Endothelial cell of umbilical vein (primary cell): ENCODE data around the gene PARP1. TPM values are rescaled to one million over a fixed set of nuclear protein-coding genes. Genes with fewer than 3 reads are reported as not detected.

Experiments
- BruUV-seq: library from RNA; stranded (reverse); fragments of 400-500 nt; replicated peaks from 2 replicates; lab custom pipeline; 2021; lab: Mats Ljungman, UMichigan
- CTCF ChIA-PET: fragments of 300-600, 350-600 bp; sonication (Branson Sonifier 250); formaldehyde crosslinking; loops from one replicate; lab custom pipeline; 2021; ENCODE audit warnings: antibody characterized with exemption, inconsistent platforms; lab: Charles Lee
- POLR2A ChIA-PET: fragments of 300-600, 350-600 bp; sonication (Branson Sonifier 250); formaldehyde crosslinking; loops from one replicate; lab custom pipeline; 2021; ENCODE audit warnings: antibody characterized with exemption, inconsistent platforms; lab: Charles Lee
- DNase-seq: peaks from one replicate; pipeline ENCODE4 v3.0.0-alpha.2; 2011; ENCODE audit warnings: low read depth, low spot score
- FAIRE-seq: peaks from 2 replicates; lab custom pipeline; 2011; peaks lifted over from hg19 to GRCh38; lab: Jason Lieb, UNC
- H2AFZ ChIP-seq: 2 replicates; pipeline ENCODE4 v1.6.0; 2012; ENCODE audit warnings: low read depth, low read length, control low read depth, inconsistent platforms
- H3K27ac ChIP-seq: 2 replicates; pipeline ENCODE4 v1.5.1; 2011; ENCODE audit warnings: low read depth, mild to moderate bottlenecking, control low read depth, low read length, moderate library complexity; ENCODE audit not compliant: insufficient read depth
- H3K27me3 ChIP-seq, 2 experiments: 2 replicates each; pipeline versions ENCODE4 v1.6.0 to v1.6.1; 2011; ENCODE audit warnings: low read length in 2 of 2, mixed read lengths in 1 of 2; ENCODE audit not compliant: control insufficient read depth in 2 of 2, insufficient read depth in 2 of 2
- H3K36me3 ChIP-seq, 2 experiments: 2 replicates in 1 of 2; 3 replicates in 1 of 2; pipeline ENCODE4 v1.5.1; 2011; ENCODE audit warnings: low read length in 2 of 2, mild to moderate bottlenecking in 1 of 2, moderate library complexity in 1 of 2; ENCODE audit not compliant: control insufficient read depth in 2 of 2, insufficient read depth in 2 of 2; ENCODE audit errors: extremely low read depth in 1 of 2
- H3K4me1 ChIP-seq: 3 replicates; pipeline ENCODE4 v1.5.1; 2011; ENCODE audit warnings: mild to moderate bottlenecking, low read length; ENCODE audit not compliant: control insufficient read depth, insufficient read depth; ENCODE audit errors: extremely low read depth
- H3K4me2 ChIP-seq: 2 replicates; pipeline ENCODE4 v1.6.1; 2011; ENCODE audit warnings: low read length, control low read depth, mixed read lengths; ENCODE audit not compliant: insufficient read depth
- H3K4me3 ChIP-seq, 3 experiments: fragments of 200-600 bp in 1 of 3; sonication (generic), shearing (Covaris generic) in 1 of 3; replicated peaks in 1 of 3; 2 replicates each; pipeline ENCODE4 v1.5.1; 2011 to 2016; ENCODE audit warnings: control low read depth in 3 of 3, low read length in 3 of 3, mild to moderate bottlenecking in 2 of 3, inconsistent platforms in 1 of 3, low read depth in 1 of 3, moderate library complexity in 1 of 3; ENCODE audit not compliant: insufficient read depth in 1 of 3
- H3K79me2 ChIP-seq: 2 replicates; pipeline ENCODE4 v1.6.0; 2012; ENCODE audit warnings: low read length, inconsistent platforms; ENCODE audit not compliant: control insufficient read depth, insufficient read depth
- H3K9ac ChIP-seq: replicated peaks from 2 replicates; pipeline ENCODE3; 2011; ENCODE audit warnings: low read length, control low read depth; ENCODE audit not compliant: insufficient read depth; ENCODE audit errors: extremely low read depth
- H3K9me1 ChIP-seq: replicated peaks from 3 replicates; pipeline ENCODE4 v1.6.0; 2011; ENCODE audit warnings: mild to moderate bottlenecking, low read length; ENCODE audit not compliant: control insufficient read depth, insufficient read depth; ENCODE audit errors: extremely low read depth
- H3K9me3 ChIP-seq: replicated peaks from 2 replicates; pipeline ENCODE4 v1.5.1; 2012; ENCODE audit warnings: low read length, inconsistent platforms; ENCODE audit not compliant: control insufficient read depth, insufficient read depth
- H4K20me1 ChIP-seq: replicated peaks from 2 replicates; pipeline ENCODE3; 2011; ENCODE audit warnings: mild to moderate bottlenecking, low read length; ENCODE audit not compliant: control insufficient read depth, insufficient read depth; ENCODE audit errors: extremely low read depth
- EZH2 ChIP-seq: IDR thresholded peaks from 2 replicates; pipeline ENCODE4 v1.6.1; 2012; ENCODE audit warnings: borderline replicate concordance, low read depth, mild to moderate bottlenecking, moderate library complexity, low read length, inconsistent platforms; ENCODE audit not compliant: severe bottlenecking
- FOS ChIP-seq: IDR thresholded peaks from 2 replicates; pipeline ENCODE4 v1.6.1; 2011; ENCODE audit warnings: mild to moderate bottlenecking, low read length, moderate library complexity, borderline replicate concordance; ENCODE audit not compliant: insufficient read depth
- GATA2 ChIP-seq: IDR thresholded peaks from 2 replicates; pipeline ENCODE4 v1.7.0; 2011; ENCODE audit warnings: low read depth, mild to moderate bottlenecking, moderate library complexity, mixed read lengths, low read length; ENCODE audit not compliant: insufficient read length, insufficient read depth
- JUN ChIP-seq: IDR thresholded peaks from 2 replicates; pipeline ENCODE4 v1.6.1; 2011; ENCODE audit warnings: borderline replicate concordance, low read depth; ENCODE audit not compliant: insufficient read length, insufficient read depth
- MAX ChIP-seq: IDR thresholded peaks from 2 replicates; pipeline ENCODE4 v1.6.1; 2011; ENCODE audit not compliant: insufficient read depth, insufficient read length
- MYC ChIP-seq: IDR thresholded peaks from one replicate; pipeline ENCODE4 v1.6.1; 2011; ENCODE audit warnings: mild to moderate bottlenecking, low read depth, low read length
- POLR2A ChIP-seq: IDR thresholded peaks from 2 replicates; pipeline ENCODE4 v1.6.1; 2012; ENCODE audit warnings: low read depth, mild to moderate bottlenecking, control low read depth, low read length
- POLR2AphosphoS5 ChIP-seq: IDR thresholded peaks from 2 replicates; pipeline ENCODE4 v1.6.1; 2012; ENCODE audit warnings: low read depth, mild to moderate bottlenecking, control low read depth, low read length, moderate library complexity; ENCODE audit not compliant: insufficient read depth
- dilution Hi-C: fragments of 300-500 bp; cut with MboI; formaldehyde crosslinking; loops from one replicate; pipeline ENCODE4 v1.15.0; 2019; ENCODE audit warnings: low sequenced_read_pairs; ENCODE audit not compliant: extremely low pct_ligation_motif_present
- intact Hi-C: fragments of 100-400 bp; cut with micrococcal nuclease; formaldehyde crosslinking; loops from one replicate; pipeline ENCODE4 v1.10.0; 2022
- polyA plus RNA-seq, 4 experiments: library from polyadenylated mRNA; depleted of rRNA in 3 of 4; stranded (reverse) in 3 of 4; unstranded in 1 of 4; fragments of >200 nt; gene quantifications; 2 replicates each; pipeline versions ENCODE4 v1.2.1 to v1.2.3, GENCODE V29; 2011 to 2012; ENCODE audit warnings: missing spikeins in 1 of 4
- total RNA-seq: library from RNA; stranded (reverse); gene quantifications from 2 replicates; pipeline ENCODE4 v1.2.3, GENCODE V29; 2021
- TF ChIP-seq, protein P1 (sequence below), 2 donors: IDR thresholded peaks; 1 replicate in 1 of 2; 2 replicates in 1 of 2; pipeline ENCODE4 v1.5.1; 2011; ENCODE audit warnings: low read length in 2 of 2, mild to moderate bottlenecking in 2 of 2, moderate library complexity in 2 of 2, control low read depth in 1 of 2, inconsistent platforms in 1 of 2, low read depth in 1 of 2; ENCODE audit not compliant: insufficient read depth in 1 of 2; ENCODE audit errors: extremely low read depth in 1 of 2

The PARP1 gene
- total and polyA plus RNA-seq, 2 donors (not counting 3 experiments of a cell fraction or from before 2014, with no cell fraction given): 136 to 160 TPM

- no peaks in the 10 kb centered on the region for H4K20me1 ChIP-seq
- peaks cover 26 to 65% of the 10 kb centered on the region in 2 experiments for H3K36me3 ChIP-seq
- POLR2A ChIA-PET: no interaction called here
- intact Hi-C loops (no loop called here), dilution Hi-C loops (no loop called here)
- DNase-seq (no peak), FAIRE-seq (no peak)
- no peak overlapping the region for H3K4me2 ChIP-seq
- no peak overlapping the region for H3K27ac ChIP-seq
- no peaks in the 10 kb centered on the region for H3K27me3 ChIP-seq
- H3K4me1 ChIP-seq: no peaks in the 10 kb centered on the region
- no peaks in the 10 kb centered on the region for H3K9me1 ChIP-seq
- H3K9ac ChIP-seq: no peak overlapping the region
- H2AFZ ChIP-seq: no peak overlapping the region
- BruUV-seq: no TSS peak
- no peaks in the 10 kb centered on the region for H3K9me3 ChIP-seq
- TF ChIP-seq POLR2A: no peak
- TF ChIP-seq MYC: no peak
- no peak for TF ChIP-seq MAX
- TF ChIP-seq POLR2AphosphoS5: no peak
- TF ChIP-seq FOS: no peak
- TF ChIP-seq, protein P1, sequence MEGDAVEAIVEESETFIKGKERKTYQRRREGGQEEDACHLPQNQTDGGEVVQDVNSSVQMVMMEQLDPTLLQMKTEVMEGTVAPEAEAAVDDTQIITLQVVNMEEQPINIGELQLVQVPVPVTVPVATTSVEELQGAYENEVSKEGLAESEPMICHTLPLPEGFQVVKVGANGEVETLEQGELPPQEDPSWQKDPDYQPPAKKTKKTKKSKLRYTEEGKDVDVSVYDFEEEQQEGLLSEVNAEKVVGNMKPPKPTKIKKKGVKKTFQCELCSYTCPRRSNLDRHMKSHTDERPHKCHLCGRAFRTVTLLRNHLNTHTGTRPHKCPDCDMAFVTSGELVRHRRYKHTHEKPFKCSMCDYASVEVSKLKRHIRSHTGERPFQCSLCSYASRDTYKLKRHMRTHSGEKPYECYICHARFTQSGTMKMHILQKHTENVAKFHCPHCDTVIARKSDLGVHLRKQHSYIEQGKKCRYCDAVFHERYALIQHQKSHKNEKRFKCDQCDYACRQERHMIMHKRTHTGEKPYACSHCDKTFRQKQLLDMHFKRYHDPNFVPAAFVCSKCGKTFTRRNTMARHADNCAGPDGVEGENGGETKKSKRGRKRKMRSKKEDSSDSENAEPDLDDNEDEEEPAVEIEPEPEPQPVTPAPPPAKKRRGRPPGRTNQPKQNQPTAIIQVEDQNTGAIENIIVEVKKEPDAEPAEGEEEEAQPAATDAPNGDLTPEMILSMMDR (IDR thresholded peaks at IDR 0.05; ENCODE audit: extremely low read depth in 1 of 2, insufficient read depth in 1 of 2, low read depth in 1 of 2, low read length in 2 of 2): no peak
- no peak for TF ChIP-seq GATA2
- TF ChIP-seq EZH2: no peak
- no peak for TF ChIP-seq JUN
- H3K4me3 ChIP-seq: no peak overlapping the region
- H3K79me2 ChIP-seq: no peaks in the 10 kb centered on the region
- CTCF ChIA-PET: interaction anchor here (1.5 kb wide), 1 partner anchor 27 kb away, joined by 3 read pairs; the partner anchor contains the start of gene PARP1
Measured at GRCh38 chr1:226381226-226381998, 26.5 kb downstream of the PARP1 start.
